ENCODE measurements around the gene SKAP2. TPM values are rescaled to one million over a fixed set of nuclear protein-coding genes. Genes with fewer than 3 reads are reported as not detected.

SKAP2 gene
- total and polyA plus RNA-seq, 10 of the 15 experiments (the other 5 are each of a cell fraction or from before 2014, with no cell fraction given) = 10.9 to 40.6 (median 23.5) TPM

GRCh38 chr7:26653430-26654399, 210.7 kb downstream of the SKAP2 start (continued):
- TF ChIP-seq ETV6 (conservative IDR thresholded peaks at IDR 0.05 in 1 of 2, IDR thresholded peaks at IDR 0.05 in 1 of 2; ENCODE audit: borderline replicate concordance in 1 of 2, low read depth in 1 of 2) (no peak), YBX1 (IDR thresholded peaks at IDR 0.05) (no peak), DPF2 (IDR thresholded peaks at IDR 0.05) (no peak), RB1 (IDR thresholded peaks at IDR 0.05; ENCODE audit: borderline replicate concordance) (no peak), RFX5 (IDR thresholded peaks at IDR 0.05; ENCODE audit: low read depth, low read length) (no peak), BHLHE40 (IDR thresholded peaks at IDR 0.05; ENCODE audit: borderline replicate concordance in 1 of 2, low read depth in 2 of 2, low read length in 1 of 2) (no peak), CBFB (IDR thresholded peaks at IDR 0.05; ENCODE audit: low read depth) (no peak), RELA (IDR thresholded peaks at IDR 0.05; ENCODE audit: borderline replicate concordance, partially characterized antibody) (no peak), ZBTB11 (CRISPR knock-in tag; IDR thresholded peaks at IDR 0.05) (no peak), ZBED1 (IDR thresholded peaks at IDR 0.05; ENCODE audit: borderline replicate concordance) (no peak), NRF1 (conservative IDR thresholded peaks at IDR 0.05; ENCODE audit: low read depth, low read length) (no peak)

Measured in GM12878 (cell line).